ENCODE measurements around the gene LETM1.

The LETM1 gene

DNA sequence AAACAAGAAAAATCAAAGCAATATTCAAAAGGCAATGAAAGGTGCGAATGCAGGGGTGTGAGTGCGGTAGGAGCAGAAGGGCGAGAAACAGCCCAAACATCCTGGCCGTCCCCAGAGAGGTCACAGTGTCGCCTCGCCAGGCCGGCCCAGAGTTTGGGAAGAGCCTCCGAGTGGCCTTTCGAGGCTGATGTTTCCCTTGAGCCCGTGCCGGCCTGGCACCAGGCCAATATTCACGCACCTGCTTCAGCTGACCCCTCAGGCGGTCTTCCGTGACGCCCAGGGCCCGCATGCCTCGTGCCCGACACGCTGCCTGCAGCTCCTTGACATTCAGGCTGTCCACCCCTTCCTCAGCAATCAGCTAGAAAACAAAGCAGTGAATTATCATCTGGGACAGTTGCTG, 30.6 kb downstream of the LETM1 start:
- no peak for DNase-seq (ENCODE audit: low spot score)

DNA sequence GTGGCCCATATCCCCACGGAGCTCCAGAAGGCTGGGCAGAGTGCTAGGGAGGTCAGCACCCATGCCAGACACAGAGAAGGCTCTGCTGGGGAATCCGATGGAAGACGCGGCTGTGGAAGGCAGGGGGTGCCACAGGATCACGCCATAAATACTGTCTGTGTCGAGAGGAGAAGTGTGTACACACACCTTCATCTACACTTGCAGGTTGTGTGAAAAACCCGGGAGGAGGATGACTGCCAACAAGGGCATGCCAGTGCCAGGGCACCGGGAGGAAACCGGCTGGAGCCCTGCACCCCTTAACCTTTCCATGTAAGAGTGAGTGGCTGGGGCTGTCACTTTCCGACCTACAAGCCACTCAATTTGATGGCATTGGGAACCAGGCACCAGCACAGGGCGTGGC, 31.2 kb downstream of the LETM1 start:
- DNase-seq (ENCODE audit: low spot score) = no peak

DNA sequence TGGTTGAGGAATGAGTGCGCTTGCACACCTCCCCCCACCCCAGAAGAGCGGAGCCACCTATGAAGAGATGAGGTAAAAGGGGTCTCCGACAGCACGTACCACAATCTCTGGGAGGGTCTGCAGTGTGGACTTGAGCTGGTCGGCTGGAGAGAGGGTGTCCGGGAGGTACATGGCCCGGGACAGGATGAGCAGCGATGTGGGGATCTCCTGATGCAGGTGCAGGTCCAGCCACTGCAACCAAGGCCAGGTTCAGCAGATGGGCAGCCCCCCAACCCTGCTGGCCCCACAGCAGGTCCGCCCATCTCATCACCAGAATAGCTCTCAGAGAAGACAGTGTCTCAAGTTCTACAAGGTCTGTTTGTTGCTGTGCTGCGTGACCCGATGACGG, 32.4 kb downstream of the LETM1 start:
- no peak for DNase-seq (ENCODE audit: low spot score)

DNA sequence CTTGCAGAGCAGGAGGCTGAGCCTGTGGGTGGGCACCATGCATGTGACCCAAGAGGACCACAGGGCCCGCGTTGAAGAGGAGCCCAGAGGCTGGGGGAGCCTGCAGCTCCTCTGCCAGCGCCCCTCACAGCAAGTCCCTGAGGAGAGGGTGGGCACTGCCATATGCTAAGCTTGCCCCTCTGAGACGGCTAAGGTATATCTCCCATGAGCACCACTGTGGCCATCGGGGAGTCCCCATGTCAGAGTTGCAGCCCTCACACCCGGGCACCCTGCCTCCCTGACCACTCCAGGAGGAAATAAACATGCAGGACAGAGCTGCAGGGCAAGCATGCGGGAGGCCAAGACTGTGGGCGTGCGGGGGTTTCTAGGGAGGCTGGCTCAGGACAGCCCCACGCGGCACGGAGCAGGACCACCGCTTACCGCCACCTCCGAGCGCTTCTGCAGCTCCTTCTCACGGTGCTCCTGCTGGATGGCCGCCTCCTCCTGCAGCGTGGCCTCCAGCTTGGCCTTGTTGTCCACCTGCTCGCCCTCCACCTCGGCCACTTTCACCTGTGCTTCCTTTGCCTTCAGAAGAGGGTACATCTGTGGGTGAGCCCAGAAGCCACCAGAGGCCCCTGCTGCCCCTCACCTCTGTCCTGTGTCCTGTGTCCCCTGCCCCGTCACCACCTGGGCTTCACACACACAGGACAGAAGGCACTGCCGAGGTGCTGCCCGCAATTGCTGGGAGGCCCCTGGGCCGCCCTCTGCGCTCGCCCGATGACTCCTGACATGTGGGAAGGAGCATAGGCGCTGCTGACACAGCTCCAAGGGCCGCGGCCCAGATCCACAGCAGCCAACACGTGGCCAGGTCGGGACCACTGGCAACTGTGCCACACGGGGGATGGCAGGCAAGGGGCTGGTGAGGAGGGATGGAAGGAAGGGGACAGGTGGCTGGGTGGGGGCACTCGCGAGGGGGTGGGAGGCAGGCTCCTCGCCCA, 33.1 kb downstream of the LETM1 start:
- DNase-seq (ENCODE audit: low spot score) = no peak

DNA sequence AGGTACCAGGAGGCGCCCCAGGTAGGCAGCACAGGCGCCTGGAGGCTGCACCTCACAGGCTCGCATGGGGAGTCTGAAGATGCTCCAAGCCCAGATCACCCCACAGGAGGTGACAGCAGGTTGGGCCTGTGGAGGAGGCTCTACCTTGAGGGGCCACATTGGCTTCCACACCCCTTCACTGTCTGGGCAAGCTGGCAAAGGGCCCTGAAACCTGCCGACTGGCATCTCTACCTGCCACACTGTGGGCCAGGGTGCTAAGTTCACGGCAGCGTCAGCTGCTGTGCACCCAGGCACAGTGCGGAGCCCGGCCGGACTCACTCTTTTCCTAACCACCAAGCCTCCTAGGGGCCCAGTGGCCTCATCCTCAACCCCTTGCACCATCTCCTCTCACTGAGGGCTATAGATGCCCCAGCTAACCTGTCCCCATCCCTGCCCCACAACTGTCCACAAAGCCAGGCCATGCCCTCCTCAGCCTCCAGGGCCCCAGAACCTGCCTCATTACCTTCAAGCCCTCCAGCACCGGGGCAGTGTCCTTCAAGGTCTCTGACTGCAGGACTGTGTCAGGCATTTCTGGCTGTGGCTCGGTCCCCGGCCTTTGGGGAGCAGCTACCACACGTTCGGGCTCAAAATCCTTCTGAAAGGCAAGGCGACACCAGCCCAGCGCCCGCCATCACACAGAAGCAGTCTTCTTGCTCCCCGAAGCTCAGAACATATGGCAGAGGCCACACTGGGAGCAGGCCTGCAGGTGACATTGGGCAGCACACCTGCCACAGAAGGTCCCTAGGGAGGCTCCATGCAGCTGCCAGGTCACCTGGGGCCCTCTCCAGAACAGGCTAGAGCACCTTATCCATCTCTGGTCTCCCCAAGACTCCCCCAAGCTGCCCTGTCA, 34.0 kb downstream of the LETM1 start:
- DNase-seq (ENCODE audit: low spot score) = no peak

DNA sequence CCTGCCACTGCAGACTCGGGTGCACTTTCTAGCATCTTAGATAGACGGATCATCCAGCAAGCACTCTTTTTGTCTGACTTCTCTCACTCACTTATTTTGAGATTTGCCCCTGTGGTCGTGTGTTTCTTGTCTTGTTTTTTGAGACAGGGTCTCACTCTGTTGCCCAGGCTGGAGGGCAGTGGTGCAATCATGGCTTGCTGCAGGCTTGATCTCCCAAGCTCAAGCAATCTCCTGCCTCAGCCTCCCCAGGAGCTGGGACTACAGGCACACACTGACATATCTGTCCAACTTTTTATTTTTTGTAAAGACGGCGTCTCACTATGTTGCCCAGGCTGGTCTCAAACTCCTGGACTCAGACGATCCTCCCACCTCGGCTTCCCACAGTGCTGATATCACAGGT, 36.1 kb downstream of the LETM1 start:
- DNase-seq (ENCODE audit: low spot score) = no peak

DNA sequence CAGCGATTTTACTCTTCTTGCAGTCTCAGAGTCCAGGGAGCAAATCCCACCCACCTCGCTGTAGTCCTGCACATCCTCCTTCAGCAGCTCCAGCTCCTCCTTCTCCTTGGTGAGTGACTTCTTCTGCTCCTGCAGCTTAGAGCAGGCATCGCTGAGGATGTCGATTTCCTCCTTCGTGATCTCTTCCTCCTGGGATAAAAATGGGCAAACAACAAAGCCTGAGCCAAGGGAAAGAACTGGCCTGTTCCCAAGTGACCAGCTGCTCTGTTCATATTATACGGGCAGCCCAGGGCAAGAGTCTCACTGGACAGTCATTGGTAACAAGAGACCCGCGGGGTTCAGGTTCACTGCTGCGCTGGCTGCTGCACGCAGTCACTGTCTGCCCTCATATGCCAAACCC, 36.7 kb downstream of the LETM1 start:
- DNase-seq (ENCODE audit: low spot score) = no peak

DNA sequence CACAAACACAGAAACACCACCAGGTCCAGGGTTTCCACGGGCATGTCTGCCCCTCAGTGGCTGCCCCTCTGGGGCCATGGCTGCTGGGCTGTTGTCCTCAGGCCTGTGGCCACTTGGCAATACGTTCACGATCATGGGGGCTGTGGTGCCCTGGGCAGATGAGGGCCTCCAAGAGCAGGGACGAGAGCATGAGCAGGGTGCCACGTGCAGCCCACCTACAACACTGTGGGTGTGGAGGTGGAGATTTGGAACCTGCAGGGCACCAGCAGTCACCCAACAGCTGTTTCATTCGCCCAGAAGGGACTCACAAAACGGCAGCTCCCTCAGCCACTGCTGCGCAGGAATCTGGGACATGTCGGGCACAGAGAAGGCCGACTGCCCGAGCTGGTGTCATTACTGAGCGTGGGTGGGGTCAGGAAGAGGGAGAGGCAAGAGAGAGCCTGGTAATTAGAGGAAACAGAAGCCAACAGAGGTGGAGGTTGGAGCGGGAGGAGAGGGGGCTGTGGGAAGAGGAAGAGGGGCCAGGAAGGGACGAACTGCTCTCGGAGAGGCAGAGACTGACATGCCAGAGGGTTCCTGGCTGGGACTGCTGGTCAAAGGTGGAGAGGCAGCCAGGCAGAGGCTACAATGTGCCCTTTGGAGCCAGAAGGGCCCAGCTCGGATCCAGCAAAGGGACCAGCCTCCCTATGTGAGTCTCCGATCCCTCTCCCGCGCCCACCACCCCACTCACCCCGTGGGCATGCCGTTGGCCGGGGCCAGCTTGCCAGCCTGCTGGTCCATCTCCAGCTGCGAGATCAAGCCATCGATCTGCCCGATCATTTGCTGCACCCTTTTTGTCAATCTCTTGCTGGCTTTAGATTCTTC, 39.7 kb downstream of the LETM1 start:
- no peak for DNase-seq (ENCODE audit: low spot score)

DNA sequence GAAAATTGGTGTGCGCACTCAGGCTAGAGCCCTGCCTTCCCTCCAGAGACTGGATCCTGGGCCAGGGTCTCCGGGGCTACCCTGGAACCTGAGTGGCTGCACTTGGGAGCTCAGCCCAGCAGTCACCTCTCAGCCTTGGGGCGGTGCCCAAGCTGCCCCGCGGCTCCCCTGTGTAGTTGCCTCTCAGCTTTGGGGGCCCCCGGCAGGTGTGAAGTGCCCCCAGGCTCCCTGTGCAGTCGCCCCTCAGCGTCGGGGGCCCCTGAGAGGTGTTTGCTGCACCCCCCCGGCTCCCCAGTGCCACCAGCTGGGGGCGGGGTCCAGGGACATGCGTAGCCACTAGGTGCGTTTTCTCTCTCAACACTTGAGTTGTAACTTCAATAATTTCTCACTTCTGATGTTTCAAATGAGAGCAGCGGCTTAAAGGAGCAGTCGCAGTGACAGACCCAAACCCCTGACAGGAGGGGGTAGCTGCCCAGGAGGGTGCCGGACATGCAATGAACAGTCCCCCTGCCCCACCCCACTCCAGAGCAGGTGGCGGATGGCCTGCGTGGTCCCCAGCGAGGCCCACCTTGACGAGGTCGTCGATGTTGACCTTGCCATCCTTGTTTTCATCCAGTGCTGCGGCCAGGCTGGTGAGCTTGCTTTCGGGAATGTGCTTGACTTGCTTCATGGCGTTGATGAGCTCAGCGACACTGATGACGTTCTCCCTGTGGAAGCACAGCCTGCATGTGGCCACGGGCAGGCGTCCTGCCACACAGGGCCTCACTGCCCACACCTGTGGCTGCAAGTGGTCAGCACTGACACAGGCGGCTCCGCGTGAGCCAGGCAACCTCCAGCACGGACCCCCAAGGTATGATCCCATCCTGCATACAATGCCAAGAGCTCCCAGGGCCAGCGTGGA, 40.6 kb downstream of the LETM1 start:
- no peak for DNase-seq (ENCODE audit: low spot score)

DNA sequence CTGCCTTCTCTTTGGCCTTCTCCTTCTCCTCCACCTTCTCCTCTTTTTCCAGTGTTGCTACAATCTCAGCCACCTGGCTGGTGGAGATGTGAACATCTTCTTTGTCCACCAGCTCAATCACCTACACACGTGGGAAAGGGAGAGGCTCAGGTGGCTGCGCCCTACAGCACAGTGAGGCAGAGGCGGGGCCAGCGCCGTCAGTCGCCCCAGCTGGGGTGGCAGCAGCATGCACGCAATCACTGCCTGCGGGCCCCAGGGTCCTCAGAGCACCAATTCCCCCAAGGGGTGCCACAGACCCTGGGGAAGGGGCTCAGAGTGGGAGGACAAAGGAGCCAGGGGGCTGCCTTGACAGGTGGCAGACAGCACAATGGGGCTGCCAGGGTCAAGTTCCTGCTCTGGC, 41.5 kb downstream of the LETM1 start:
- DNase-seq (ENCODE audit: low spot score) = no peak

DNA sequence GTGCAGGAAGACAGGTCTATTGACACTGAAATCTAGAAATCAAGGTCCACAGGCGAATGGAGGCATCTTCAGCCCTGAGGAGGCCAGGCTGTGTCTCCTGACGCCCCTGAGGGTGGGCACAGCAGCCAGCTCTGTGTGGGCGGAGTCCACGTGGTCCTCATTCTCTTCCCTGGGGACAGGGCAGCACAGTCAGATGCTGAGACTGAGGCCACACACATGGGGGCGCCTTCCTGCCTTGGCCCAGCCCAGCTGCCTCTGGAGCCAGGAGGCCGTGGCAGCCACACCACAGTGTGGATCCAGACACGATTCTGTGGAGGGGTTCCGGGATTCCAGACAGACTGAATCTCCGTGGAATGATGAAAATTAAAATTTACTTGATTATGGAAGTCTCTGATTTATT, 42.0 kb downstream of the LETM1 start:
- no peak for DNase-seq (ENCODE audit: low spot score)

DNA sequence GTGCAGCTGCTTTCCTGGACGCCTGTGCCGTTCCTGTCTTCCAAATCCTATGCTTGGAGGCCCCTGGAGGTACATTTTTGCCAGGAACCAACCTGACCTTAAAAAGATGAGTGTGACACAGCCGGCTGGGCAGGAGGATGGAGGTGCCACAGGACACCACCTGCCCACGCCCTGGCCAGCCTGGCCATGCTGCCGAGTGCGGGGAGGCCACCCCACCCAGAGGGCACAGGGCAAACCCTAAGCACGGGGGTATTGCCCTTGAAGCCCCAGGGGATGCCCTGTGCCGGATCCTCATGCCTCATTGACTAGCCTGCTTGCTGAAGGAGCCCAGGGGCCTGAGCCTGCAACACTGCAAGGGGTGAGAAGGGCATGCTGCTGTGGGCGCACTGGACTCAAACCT, 42.7 kb downstream of the LETM1 start:
- no peak for DNase-seq (ENCODE audit: low spot score)

DNA sequence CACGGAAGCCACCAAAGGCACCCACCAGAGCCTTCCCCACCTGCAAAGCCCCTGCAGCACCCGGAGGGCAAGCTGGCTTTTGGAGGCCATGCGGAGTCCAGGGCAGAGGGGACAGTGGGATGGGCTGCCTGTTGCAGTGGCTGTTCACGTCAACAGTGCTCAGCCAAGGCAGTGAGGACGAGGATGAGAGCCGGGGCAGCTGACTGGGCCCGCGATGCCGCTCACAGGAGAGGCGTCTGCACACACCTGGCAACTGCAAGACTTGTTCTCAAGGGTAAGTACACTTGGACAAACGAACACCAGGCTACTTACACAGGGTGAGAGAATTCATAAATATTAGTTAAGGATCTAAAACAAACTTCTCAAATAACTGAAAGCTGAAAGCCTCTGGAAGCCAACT, 43.2 kb downstream of the LETM1 start:
- DNase-seq (ENCODE audit: low spot score) = no peak

DNA sequence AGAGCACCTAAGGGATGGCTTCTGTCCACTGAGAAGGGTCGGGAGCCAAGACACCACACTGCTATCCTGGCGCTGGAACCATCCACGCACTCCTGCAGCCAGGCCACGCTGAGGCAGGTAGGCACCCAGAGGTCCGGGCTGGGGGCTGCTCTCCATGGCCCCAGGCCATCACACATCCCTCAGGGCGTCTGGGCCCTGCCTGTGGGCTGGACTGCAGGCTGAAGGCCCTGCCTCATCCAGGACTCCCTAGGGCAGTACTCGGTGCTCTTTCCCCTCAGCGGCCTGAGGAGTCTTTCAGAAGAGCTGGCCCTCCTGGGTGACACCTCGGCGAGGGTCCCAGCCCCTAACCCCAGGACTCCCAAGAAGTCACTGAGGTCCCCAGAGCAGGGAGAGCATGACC, 45.2 kb downstream of the LETM1 start:
- DNase-seq (ENCODE audit: low spot score) = no peak

DNA sequence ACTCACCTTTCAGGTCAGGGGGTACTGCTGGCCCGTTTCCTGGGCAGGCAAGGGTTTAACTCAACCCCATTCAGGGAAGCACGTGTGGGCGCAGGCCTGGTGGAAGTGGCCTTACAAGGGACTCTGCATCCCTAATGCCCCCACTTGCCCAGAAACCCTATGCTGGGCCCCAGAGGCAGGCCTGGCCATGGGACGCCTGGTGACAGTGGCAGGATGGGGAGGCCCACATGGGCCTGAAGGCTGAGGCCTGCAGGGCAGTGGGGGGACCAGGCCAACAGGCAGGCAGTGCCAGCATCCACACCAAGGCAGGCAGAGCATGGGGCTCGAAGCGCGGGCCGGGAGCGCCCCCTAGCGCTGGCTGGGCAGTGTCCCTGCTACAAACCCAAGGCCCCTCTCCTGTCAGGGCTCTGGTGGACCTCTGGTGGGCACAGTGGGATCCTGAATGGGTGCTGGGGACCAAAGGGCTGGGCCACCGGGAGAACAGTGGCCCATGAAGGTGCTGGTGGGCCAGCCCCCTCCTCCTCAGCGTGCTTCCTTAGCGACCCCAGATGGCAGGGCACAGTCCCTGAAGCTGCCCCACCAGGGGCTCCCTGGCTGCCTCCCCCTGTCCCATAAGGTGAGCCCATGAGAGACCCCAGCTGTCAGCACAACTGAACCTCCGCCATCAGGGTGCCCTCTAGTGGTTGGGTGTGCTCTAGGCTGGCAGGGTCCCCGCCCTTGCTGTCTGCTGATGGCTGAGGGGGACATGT, 46.0 kb downstream of the LETM1 start:
- DNase-seq (ENCODE audit: low spot score) = peak; percentile 96

DNA sequence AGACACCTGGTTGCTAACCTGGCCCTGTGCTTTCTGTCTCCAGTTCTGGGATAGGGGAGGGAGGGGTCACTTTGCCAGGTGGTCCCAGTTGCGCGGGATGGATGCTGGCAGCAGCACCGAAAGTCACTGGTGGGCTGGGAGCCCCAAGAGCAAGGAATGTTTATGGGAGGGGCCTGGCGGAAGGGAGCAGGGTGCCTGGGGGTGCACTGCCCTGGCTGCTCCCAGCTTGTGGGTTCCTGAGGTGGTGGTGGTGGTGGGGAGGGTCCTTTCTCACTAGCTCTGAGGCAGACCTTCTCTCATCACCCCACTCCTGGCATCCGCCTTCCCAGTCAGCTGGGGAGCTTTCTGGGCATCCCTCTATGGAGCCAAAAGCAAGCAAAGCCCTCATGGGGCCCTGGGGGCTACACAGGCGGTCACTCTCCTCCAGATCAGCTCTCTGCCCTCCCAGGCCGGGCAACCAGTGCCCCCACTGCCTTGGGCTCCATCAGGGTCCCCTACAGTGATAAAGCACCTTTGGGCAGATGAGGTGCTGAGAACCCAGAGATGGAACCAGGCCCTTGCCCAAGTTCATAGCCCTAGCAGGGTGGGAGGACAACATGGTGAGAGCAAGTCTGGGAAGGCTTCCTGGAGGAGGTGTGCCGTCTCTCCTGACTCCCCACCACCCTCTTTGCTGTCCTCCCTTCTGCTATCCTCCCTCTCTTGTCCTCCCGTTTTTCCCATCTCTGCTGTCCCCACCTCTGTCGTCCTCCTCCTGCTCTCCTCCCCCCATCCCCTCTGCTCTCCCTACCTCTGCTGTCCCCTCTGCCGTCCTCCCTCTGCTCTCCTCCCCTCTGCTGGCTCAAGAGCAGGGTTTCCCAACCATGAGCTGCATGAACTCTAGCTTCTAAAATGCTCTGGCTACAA, 46.9 kb downstream of the LETM1 start:
- DNase-seq (ENCODE audit: low spot score) = no peak

DNA sequence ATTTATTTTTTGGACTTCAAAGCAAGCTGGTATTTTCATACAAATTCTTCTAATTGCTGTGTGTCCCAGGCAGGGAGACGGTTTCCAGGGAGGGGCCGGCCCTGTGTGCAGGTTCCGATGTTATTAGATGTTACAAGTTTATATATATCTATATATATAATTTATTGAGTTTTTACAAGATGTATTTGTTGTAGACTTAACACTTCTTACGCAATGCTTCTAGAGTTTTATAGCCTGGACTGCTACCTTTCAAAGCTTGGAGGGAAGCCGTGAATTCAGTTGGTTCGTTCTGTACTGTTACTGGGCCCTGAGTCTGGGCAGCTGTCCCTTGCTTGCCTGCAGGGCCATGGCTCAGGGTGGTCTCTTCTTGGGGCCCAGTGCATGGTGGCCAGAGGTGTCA, 47.6 kb downstream of the LETM1 start:
- no peak for DNase-seq (ENCODE audit: low spot score)

DNA sequence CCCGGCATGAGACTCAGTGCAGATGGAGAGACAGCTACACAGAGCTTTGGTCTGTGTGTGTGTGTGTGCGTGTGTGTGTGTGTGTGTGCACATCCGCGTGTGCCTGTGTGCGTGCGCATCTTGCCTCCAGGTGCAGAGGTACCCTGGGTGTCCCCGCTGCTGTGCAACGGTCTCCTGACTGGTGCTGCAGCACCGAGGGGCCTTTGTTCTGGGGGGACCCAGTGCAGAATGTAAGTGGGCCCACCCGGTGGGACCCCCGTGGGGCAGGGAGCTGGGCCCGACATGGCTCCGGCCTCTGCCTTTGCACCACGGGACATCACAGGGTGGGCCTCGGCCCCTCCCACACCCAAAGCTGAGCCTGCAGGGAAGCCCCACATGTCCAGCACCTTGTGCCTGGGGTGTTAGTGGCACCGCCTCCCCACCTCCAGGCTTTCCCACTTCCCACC, 48.6 kb downstream of the LETM1 start:
- no peak for DNase-seq (ENCODE audit: low spot score)
